AG08395 (cell line): ENCODE results near the gene COX14.
"Not testable (repeated sequence)": the region's sequence is repeated elsewhere in the genome, so short reads cannot be mapped to it uniquely, and the experiment has no call there.

ENCODE experiments used
- DNase-seq: peaks from one replicate; pipeline ENCODE4 v3.0.0; 2012; ENCODE audit warnings: mixed read lengths, low spot score

The COX14 gene

GRCh38 chr12:50111693-50112455 is at the start of gene COX14:
COX14 (plus strand) TSS chr12:50112236; CDS start chr12:50120044, 7,808 bp downstream.
- DNase-seq, result peak; percentile 99

DNA sequence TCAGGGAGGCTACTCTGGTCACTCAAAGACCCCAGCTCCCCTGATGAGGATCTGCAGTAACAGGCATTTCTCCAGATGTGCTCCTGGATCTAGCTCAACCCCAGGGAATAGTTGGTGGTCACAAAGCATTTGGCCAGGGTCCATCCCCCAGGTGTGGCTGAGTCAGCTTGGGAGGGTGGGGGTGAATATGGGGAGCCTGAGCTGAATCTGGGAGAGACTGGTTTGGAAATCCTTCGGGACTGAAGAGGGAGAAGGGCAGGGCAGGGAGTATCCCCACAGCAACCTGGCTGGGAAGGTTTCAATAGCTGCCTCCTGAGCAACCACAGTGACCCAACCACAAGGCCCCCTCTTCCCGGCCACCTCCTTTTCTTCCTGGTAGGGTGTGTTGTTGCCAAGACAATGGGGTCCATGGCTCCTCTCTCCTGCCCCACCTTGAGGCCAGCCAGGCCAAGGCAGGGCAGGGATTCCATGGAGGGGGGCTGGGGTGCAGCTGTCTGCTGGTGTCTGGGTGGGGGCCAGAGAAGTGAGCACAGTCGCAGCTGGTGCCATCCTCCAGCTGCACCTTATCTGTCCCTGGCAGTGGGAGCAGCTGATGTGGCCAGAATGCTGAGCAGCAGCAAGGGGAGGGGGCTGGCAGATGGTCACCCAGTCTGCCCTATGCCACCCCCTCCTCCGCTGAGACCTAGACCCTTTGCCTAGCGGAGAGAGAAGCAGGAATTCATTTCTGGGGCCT is 49.1 kb upstream of the COX14 start:
- no peak for DNase-seq

- DNase-seq, result no peak
Observed at GRCh38 chr12:50065726-50066310, 46.2 kb upstream of the COX14 start.

DNA sequence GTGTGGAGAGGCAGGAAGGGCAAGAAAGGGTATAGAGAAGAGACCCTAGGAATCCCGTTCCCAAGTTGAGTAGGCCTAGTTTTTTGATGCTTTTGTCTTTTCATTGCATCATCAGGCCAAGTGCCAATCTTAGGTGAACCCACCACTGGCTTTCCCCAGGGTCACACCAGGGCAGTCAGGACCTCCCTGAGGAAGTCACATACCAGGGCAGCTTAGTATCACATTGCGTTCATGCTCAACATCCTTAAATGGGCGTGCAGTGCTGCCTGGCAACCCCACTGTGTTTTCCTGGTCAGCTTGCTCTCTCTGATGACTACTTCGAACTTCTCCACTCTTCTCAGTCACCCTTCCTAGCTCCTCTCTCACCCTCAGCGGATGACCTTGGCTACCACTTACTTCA is 45.6 kb upstream of the COX14 start:
- peak; percentile 89 for DNase-seq

DNA sequence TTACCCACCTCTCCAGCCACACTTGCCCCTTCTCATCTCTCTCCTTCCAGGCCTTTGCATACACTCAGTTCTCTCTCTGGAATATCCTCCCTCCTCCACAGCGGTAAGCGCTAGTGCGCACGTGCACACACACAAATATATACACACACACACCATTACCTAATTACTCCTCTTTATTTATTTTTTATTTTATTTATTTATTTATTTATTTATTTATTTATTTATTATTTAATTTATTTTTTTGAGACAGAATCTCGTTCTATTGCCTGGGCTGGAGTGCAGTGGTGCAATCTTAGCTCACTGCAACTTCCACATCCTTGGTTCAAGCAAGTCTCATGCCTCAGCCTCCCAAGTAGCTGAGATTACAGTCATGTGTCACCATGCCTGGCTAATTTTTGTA is 43.0 kb upstream of the COX14 start:
- no peak for DNase-seq

DNA sequence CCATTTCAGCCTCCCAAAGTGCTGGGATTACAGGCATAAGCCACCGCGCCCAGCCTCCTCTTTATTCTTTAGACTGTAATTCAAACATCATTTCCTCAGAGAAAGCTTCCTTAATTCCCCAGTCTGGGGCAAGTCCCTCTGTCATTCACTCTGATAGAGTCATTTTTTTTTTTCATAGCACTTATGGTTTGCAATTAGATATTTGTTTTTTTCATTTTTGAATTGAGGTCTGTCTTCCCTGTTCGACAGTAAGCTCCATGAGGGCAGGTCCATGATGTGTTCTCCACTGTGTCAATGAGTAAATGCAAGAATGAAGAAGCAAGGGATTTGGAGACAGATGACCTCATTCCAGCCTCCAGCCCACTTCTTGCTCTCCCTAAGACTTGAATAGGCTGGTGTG is 42.5 kb upstream of the COX14 start:
- no peak for DNase-seq

DNA sequence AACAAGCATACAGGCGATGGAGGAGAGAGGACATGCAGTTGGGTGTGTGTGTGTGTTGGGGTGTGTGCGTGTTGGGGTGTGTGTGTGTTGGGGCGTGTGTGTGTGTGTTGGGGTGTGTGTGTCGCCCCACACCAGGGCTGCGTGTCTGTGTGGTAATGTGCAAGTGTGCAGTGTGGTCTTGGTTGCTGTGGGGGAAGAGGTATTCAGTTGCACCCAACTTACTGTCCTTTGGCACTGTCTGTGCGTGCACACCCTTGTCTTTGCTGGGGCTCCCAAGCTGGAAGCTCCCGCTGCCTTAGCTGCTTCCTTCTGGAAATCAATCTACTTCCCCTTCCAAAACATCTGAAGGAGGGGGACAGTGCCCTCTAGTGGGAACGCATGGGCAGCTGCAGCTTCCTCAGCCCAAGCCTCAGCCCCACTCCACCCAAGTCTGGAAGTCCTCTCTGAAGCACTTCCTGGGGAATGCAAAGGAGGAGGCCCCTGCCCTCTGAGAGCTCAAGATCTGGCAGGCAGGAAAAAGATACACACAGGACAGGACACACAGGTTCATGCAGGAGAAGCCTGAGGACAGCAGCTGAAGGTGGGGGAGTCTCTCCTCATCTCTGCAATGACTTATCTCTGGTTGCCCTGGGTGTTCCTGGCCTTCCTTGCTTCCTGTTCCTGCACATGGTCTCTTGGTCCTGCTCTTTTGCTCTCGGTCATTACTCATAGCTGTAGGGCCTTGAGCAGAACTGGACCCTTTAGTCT is 41.5 kb upstream of the COX14 start:
- peak; percentile 81 for DNase-seq

GRCh38 chr12:50072198-50072907 is 39.7 kb upstream of the COX14 start:
- no peak for DNase-seq

GRCh38 chr12:50073206-50073605 is 38.8 kb upstream of the COX14 start:
- no peak for DNase-seq

DNA sequence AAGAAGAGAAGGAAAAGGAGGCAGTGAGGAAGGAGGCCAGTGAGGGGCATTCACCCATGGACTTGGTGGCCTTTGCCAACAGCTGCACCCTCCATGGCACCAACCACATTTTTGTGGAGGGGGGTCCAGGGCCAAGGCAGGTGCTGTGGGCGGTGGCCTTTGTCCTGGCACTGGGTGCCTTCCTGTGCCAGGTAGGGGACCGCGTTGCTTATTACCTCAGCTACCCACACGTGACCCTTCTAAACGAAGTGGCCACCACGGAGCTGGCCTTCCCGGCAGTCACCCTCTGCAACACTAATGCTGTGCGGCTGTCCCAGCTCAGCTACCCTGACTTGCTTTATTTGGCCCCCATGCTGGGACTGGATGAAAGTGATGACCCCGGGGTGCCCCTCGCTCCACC is 38.3 kb upstream of the COX14 start:
- DNase-seq, result no peak

DNA sequence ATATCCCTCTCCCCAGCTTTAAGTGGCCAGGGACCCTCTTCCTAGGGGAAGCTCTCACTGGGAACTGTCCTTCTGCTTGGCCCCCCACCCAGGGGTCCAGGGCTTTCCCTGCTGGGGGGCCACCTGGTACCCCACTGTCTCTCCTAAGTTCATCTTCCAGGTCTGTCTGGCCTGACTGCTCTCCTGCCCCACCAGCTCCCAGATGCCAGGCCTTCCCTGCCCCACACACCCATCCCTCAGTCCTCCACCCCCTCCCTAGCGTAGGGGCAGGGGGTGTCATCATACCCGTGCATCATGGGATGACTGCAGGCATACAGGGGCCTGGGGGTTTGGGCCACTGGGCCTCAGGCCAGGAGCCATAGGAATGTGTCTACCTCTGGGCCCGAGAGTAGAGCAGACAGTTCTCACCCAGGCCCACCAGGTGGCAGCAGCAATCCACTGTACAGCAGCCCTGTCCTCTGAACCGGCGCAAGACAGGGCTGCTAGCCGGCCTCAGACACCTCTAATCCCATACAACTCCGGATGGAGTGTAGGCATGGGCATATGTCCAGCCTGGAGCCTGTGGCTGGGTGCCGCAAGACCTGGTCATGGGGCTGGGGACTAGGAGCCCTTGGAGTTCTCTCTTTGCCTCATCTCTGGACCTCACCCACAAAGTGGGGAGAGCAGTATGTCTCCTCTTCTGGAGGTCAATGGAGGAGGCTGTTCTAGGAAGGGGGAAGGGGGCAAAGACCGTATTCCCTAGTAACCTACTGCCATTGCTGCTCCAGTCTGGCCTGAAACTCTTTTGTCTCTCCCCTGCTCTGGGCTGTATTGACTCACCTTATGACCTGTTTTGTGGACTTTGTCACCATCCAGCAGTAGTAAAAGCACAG is 36.9 kb upstream of the COX14 start:
- DNase-seq, result peak; percentile 91

GRCh38 chr12:50075808-50076170 is 36.2 kb upstream of the COX14 start:
- DNase-seq, result no peak

GRCh38 chr12:50077099-50077498 is 34.9 kb upstream of the COX14 start:
- no peak for DNase-seq

DNA sequence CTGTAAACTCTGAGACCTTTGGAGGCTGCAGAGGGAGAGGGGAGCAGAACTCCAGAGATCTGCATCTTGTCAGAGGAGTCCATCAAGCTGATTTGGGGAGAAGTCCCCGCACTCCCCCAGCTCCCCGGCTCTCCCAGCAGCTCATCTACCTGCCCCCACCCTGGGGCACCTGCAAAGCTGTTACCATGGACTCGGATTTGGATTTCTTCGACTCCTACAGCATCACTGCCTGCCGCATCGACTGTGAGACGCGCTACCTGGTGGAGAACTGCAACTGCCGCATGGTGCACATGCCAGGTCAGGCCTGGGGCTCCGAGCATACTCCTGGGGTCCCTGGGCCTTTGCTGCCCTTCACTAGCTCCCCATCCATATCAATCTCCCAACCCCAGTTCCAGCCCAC is 33.8 kb upstream of the COX14 start:
- no peak for DNase-seq

DNA sequence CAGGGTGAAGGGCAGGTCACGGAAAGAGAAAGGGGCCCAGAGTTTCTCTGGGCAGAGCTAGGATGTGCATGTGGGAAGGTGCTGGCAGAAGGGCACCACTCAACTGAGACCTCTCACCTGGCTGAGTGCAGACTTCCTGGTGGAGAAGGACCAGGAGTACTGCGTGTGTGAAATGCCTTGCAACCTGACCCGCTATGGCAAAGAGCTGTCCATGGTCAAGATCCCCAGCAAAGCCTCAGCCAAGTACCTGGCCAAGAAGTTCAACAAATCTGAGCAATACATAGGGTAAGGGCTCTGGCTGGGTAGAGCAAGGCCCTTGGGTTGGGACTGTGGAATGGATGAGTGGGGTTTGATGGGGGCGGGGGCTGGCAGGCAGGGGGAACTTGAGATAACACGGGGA is 32.3 kb upstream of the COX14 start:
- DNase-seq, result no peak

GRCh38 chr12:50081096-50081808 is 30.8 kb upstream of the COX14 start:
- DNase-seq, result no peak

- DNase-seq, result no peak
Observed at GRCh38 chr12:50082644-50083043, 29.4 kb upstream of the COX14 start.

DNA sequence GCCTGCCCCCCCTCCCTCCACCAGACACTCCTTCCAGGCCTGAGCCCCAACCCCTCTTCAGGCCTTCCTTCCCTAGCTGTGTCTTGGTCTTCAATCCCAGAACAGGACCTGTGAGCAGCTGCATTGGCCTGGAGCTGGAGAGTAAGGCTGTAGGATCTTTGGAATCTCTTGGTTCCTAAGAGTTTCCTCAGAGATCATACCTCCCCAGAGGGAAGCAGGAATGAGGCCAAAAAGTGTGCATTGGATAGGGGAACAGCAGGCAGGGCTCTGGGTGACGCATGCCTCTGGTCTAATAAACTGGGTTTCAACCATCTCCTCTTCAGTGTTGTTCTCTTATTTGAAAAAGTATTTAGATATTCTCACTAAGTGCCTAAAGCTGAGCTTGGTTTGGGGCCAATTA is 28.7 kb upstream of the COX14 start:
- no peak for DNase-seq

DNA sequence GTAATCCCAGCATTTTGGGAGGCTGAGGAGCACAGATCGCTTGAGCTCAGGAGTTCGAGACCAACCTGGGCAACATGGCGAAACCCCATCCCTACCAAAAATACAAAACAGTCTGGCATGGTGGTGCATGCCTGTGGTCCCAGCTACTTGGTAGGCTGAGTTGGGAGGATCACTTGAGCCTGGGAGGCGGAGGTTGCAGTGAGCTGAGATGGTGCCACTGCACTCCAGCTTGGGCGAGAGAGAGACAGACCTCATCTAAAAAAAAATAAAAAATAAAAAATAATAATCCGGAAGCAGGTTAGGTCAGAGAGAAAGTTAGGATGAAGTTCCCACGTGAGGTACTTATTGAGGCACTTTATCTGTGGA is 27.6 kb upstream of the COX14 start:
- not testable (repeated sequence) for DNase-seq
